Activated T-cell treated with anti-CD3 and anti-CD28 coated beads, Interleukin-2, amount 50 U/mL, for 4 hours (primary cell): ENCODE results near the gene FTL. TPM values are rescaled to one million over a fixed set of nuclear protein-coding genes. Genes with fewer than 3 reads are reported as not detected.
"Not testable (repeated sequence)": the region's sequence is repeated elsewhere in the genome, so short reads cannot be mapped to it uniquely, and the experiment has no call there.

Experiments
- ATAC-seq, 2 donors: fragments of 200-7000 bp; cut with Tn5 transposase; one replicate each; pipeline ENCODE4 v1.10.0; 2021
- DNase-seq: peaks from one replicate; pipeline ENCODE4 v3.0.0-alpha.2; 2020
- H3K27me3 Mint-ChIP-seq: one replicate; pipeline ENCODE4 v1.8.0; 2021; ENCODE audit warnings: low read depth, mixed read lengths
- H3K36me3 Mint-ChIP-seq: one replicate; pipeline ENCODE4 v1.8.0; 2022; ENCODE audit warnings: mixed read lengths; ENCODE audit not compliant: insufficient read depth
- H3K4me1 Mint-ChIP-seq: one replicate; pipeline ENCODE4 v1.8.0; 2021; ENCODE audit warnings: low read depth, mixed read lengths
- H3K4me3 Mint-ChIP-seq: one replicate; pipeline ENCODE4 v1.8.0; 2021; ENCODE audit warnings: mild to moderate bottlenecking, moderate library complexity, mixed read lengths
- H3K9me3 Mint-ChIP-seq: one replicate; pipeline ENCODE4 v1.8.0; 2021; ENCODE audit warnings: mixed read lengths
- total RNA-seq, 3 donors: library from RNA; stranded (reverse); gene quantifications; one replicate each; pipeline ENCODE4 v1.2.1, GENCODE V29; 2021

The FTL gene
- total RNA-seq, result 1,000 to 10,000 TPM in 2 of 3 donors, 100 to 1,000 TPM in 1; 996 to 1,080 (median 1,001) TPM

- no peaks in the 10 kb centered on the region for H3K9me3 Mint-ChIP-seq
- peaks cover 52% of the 10 kb centered on the region for H3K4me1 Mint-ChIP-seq
- peak within 1 kb of the TSS; percentile 100 for H3K4me3 Mint-ChIP-seq
- no peaks in the 10 kb centered on the region for H3K27me3 Mint-ChIP-seq
- DNase-seq, result peak; percentile 76
- peak; percentile 82 to 83 for ATAC-seq
- peaks cover 19% of the 10 kb centered on the region for H3K36me3 Mint-ChIP-seq
These were observed at the start of gene FTL for GRCh38 chr19:48965040-48965805. Gene FTL, plus strand, starts transcription at chr19:48965309. Its CDS starts 199 bp downstream, at chr19:48965508.

DNA sequence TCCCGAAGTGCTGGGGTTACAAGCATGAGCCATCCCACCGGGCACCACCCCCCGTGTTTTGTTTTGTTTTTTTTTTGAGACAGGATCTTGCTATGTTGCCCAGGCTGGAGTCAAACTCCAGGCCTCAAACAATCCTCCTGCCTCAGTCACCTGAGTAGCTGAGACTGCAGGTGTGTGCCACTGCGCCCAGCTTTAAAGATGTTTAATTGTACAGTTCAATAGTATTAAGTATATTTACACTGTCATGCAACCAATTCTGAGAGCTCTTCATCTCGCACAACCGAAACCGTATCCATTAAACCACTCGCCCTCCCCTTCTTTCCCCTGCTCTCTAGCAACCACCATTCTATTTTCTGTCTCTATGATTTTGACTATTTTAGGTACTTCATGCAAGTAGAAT lies 49.4 kb upstream of the FTL start:
- Mint-ChIP-seq H3K9me3 (no peaks in the 10 kb centered on the region), H3K4me1 (no peaks in the 10 kb centered on the region), H3K4me3 (no peak overlapping the region), H3K27me3 (no peaks in the 10 kb centered on the region), H3K36me3 (peaks cover 26% of the 10 kb centered on the region)
- ATAC-seq, result no peak
- DNase-seq, result no peak

DNA sequence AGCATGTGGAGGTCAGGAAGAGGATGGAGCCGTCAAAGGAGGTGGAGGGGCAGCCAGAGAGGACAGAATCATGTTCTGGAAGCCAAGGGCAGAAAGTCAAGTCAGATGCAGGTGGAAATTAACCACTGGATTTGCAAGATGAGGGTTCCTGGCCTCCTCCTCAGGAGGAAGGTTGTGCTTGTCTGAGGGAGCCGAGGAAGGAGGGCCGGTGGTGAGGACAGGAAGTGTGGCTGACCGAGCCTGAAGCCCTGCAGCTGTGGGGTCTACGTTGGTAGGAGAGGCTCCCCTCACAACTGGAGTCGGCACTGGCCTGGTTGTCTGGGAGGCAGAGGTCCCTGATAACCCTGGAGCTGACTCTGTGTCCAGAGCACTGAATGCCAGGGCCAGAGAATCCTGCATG lies 47.0 kb upstream of the FTL start:
- Mint-ChIP-seq H3K4me3 (no peak overlapping the region), H3K9me3 (no peaks in the 10 kb centered on the region), H3K27me3 (no peaks in the 10 kb centered on the region), H3K4me1 (no peaks in the 10 kb centered on the region), H3K36me3 (peaks cover 20% of the 10 kb centered on the region)
- ATAC-seq, result no peak
- DNase-seq, result no peak

DNA sequence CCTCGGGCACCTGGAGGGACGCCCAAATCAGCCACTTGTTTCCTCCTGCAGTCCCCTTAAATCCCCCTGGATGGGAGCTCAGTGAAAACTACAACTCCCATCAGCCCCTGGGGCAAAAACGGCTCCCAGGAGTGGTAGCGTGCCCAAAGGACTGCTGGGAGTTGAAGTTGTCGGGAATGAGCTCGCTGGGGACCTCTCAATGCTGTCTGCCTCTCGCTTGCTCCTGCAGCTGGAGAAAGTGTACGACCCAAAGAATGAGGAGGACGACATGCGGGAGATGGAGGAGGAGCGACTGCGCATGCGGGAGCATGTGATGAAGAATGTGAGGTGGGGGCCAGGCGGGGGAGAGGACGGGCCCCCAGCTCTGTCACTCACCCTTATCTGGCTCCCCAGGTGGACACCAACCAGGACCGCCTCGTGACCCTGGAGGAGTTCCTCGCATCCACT lies 46.3 kb upstream of the FTL start:
- peaks cover 20% of the 10 kb centered on the region for H3K36me3 Mint-ChIP-seq
- ATAC-seq, result peak; percentile 70 to 75
- no peak for DNase-seq
- no peaks in the 10 kb centered on the region for H3K9me3 Mint-ChIP-seq
- H3K4me3 Mint-ChIP-seq, result no peak overlapping the region
- H3K27me3 Mint-ChIP-seq, result no peaks in the 10 kb centered on the region
- H3K4me1 Mint-ChIP-seq, result no peaks in the 10 kb centered on the region

- not testable (repeated sequence) for DNase-seq, H3K4me1 Mint-ChIP-seq, H3K27me3 Mint-ChIP-seq, H3K4me3 Mint-ChIP-seq, ATAC-seq, H3K9me3 Mint-ChIP-seq
- H3K36me3 Mint-ChIP-seq, result peaks cover 17% of the 10 kb centered on the region
These were observed 45.8 kb upstream of the FTL start for GRCh38 chr19:48919271-48919670.

- H3K4me1 Mint-ChIP-seq, result no peaks in the 10 kb centered on the region
- H3K9me3 Mint-ChIP-seq, result no peaks in the 10 kb centered on the region
- peaks cover 14% of the 10 kb centered on the region for H3K36me3 Mint-ChIP-seq
- ATAC-seq (no peak), DNase-seq (no peak)
- no peak overlapping the region for H3K4me3 Mint-ChIP-seq
- H3K27me3 Mint-ChIP-seq, result no peaks in the 10 kb centered on the region
These were observed 44.2 kb upstream of the FTL start for GRCh38 chr19:48920949-48921348.

DNA sequence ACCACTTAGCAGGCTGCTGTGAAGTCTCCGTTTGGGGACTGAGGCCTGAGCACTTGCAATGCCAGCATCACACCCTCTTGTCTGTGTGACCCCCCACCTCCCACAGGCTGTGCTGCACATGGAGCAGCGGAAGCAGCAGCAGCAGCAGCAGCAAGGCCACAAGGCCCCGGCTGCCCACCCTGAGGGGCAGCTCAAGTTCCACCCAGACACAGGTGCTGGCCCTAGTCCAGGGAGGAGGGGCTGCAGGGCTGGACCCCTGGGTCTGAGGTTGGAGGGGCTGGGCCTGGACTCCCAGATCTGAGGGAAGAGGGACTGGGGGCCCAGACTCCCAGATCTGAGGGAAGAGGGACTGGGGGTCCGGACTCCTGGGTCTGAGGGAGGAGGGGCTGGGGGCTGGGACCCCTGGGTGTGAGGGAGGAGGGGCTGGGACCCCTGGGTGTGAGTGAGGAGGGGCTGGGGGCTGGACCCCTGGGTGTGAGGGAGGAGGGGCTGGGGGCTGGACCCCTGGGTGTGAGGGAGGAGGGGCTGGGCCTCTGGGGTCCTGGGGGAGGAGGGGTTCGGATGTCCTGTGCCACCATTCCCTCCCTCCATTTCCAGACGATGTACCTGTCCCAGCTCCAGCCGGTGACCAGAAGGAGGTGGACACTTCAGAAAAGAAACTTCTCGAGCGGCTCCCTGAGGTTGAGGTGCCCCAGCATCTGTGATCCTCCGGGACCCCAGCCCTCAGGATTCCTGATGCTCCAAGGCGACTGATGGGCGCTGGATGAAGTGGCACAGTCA lies 43.2 kb upstream of the FTL start:
- Mint-ChIP-seq H3K36me3 (peaks cover 14% of the 10 kb centered on the region), H3K9me3 (no peaks in the 10 kb centered on the region), H3K27me3 (no peaks in the 10 kb centered on the region), H3K4me3 (no peak overlapping the region), H3K4me1 (peaks cover 1% of the 10 kb centered on the region)
- no peak for ATAC-seq
- no peak for DNase-seq

GRCh38 chr19:48922548-48923490 lies 42.3 kb upstream of the FTL start:
- Mint-ChIP-seq H3K36me3 (peaks cover 13% of the 10 kb centered on the region), H3K9me3 (no peaks in the 10 kb centered on the region), H3K4me1 (peaks cover 2% of the 10 kb centered on the region), H3K4me3 (no peak overlapping the region), H3K27me3 (no peaks in the 10 kb centered on the region)
- no peak for DNase-seq
- no peak for ATAC-seq

- ATAC-seq, result peak in 1 of 2 donors; percentile 35
- no peaks in the 10 kb centered on the region for H3K9me3 Mint-ChIP-seq
These were observed 39.8 kb upstream of the FTL start for GRCh38 chr19:48925240-48925843.

DNA sequence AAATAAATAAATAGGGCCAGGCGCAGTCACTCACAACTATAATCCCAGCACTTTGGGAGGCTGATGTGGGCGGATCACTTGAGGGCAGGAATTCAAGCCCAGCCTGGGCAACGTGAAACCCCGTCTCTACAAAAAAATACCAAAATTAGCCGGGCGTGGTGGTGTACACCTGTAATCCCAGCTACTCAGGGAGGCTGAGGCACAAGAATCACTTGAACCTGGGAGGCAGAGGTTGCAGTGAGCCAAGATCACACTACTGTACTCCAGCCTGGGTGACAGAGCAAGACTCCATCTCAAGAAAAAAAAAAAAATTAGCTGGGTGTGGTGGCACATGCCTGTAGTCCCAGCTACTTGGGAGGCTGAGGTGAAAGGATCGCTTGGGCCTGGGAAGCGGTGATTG lies 39.2 kb upstream of the FTL start:
- not testable (repeated sequence) for DNase-seq, H3K4me1 Mint-ChIP-seq, ATAC-seq, H3K27me3 Mint-ChIP-seq, H3K36me3 Mint-ChIP-seq, H3K9me3 Mint-ChIP-seq, H3K4me3 Mint-ChIP-seq

More at GRCh38 chr19:48925240-48925843, 39.8 kb upstream of the FTL start:
- peaks cover 8% of the 10 kb centered on the region for H3K36me3 Mint-ChIP-seq
- H3K4me3 Mint-ChIP-seq, result no peak overlapping the region
- no peaks in the 10 kb centered on the region for H3K27me3 Mint-ChIP-seq
- DNase-seq, result no peak
- H3K4me1 Mint-ChIP-seq, result peaks cover 2% of the 10 kb centered on the region

DNA sequence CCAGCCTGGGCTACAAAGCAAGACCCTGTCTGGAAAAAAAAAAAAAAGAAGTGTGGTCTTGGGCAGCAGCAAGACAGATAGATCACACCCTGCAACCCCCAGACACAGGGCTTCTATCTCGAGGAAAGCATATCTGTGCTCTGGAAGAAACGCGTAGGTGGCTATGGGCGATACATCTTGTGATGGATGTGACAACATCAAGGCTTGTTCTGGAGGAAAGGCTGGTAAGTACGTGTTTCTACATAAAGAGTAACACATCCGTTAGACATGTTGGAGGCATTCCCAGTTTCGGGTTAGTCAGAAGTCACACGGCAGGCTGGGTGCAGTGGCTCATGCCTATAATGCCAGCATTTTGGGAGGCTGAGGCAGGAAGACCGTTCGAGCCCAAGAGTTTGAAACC lies 38.2 kb upstream of the FTL start:
- no peaks in the 10 kb centered on the region for H3K9me3 Mint-ChIP-seq
- no peak for DNase-seq
- H3K4me3 Mint-ChIP-seq, result no peak overlapping the region
- H3K36me3 Mint-ChIP-seq, result peaks cover 5% of the 10 kb centered on the region
- peak; percentile 73 to 74 for ATAC-seq
- H3K27me3 Mint-ChIP-seq, result no peaks in the 10 kb centered on the region
- H3K4me1 Mint-ChIP-seq, result peaks cover 2% of the 10 kb centered on the region

DNA sequence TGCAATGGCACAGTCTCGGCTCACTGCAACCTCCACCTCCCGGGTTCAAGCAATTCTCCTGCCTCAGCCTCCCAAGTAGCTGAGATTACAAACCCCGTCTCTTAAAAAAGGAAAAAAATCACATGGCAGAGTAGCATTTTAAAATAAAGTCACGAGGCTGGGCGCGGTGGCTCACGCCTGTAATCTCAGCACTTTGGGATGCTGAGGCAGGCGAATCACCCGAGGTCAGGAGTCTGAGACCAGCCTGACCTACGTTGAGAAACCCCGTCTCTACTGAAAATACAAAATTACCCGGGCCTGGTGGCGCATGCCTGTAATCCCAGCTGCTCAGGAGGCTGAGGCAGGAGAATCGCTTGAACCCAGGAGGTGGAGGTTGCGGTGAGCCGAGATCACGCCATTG lies 37.4 kb upstream of the FTL start:
- H3K4me3 Mint-ChIP-seq, ATAC-seq: not testable (repeated sequence)

DNA sequence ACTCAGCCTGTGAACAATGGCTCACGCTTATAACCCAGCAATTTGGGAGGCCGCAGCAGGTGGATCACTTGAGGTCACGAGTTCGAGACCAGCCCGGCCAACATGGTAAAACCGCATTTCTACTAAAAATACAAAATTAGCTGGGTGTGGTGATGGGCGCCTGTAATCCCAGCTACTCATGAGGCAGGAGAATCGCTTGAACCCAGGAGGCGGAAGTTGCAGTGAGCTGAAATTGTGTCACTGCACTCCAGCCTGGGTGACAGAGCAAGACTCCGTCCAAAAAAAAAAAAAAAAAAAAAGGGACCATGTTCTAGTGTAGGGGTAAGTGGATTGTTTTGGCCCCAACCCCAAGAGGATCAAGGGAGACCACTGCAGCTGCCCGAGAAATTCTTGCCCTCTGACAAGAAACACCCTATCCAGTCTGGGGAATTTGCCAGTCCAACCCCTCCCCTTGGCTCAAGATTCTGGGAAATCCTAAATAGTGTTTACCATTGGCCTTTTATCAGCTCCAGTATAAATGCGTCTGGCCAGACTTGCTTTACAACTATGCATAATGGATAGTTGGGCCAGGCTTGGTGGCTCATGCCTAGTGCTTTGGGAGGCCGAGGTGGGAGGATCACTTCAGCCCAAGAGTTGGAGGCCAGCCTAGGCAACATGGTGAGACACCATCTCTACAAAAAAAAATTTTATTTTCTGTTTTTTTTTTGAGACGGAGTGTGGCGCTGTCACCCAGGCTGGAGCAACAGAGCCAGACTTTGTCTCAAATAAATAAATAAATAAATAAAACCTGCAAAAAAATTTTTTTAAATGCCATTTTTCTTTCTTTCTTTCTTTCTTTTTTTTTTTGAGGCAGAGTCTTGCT lies 36.7 kb upstream of the FTL start:
- no peak for DNase-seq
- Mint-ChIP-seq H3K36me3 (no peaks in the 10 kb centered on the region), H3K4me1 (peaks cover 5% of the 10 kb centered on the region), H3K27me3 (peaks cover 2% of the 10 kb centered on the region), H3K9me3 (no peaks in the 10 kb centered on the region), H3K4me3 (no peak overlapping the region)
- ATAC-seq, result no peak

More for the DNA sequence above, 37.4 kb upstream of the FTL start:
- H3K9me3 Mint-ChIP-seq, H3K4me1 Mint-ChIP-seq, DNase-seq, H3K36me3 Mint-ChIP-seq, H3K27me3 Mint-ChIP-seq: not testable (repeated sequence)
